ENCODE results near the gene PKHD1.
"Not testable (repeated sequence)": the region's sequence is repeated elsewhere in the genome, so short reads cannot be mapped to it uniquely, and the experiment has no call there.

PKHD1 gene

DNA sequence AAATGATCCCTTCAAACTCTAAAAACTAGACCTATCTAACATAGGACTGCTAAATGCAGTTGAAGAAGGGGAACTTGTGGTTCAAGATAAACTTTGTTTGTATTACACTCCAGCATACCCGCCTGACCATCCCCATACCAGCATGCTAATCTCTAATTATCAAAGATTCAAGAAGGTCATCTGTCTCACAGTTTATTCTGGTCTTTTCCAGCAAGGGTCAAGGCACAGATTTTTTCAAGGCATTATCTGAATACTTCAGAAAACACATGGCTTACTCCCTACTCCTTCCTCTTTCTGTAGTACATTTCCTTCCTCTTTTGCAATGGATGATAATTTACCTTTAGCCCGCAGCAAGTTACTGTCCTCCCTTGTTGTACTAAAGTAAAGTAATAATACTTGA lies 174.1 kb downstream of the PKHD1 start:
- no peak for DNase-seq

DNA sequence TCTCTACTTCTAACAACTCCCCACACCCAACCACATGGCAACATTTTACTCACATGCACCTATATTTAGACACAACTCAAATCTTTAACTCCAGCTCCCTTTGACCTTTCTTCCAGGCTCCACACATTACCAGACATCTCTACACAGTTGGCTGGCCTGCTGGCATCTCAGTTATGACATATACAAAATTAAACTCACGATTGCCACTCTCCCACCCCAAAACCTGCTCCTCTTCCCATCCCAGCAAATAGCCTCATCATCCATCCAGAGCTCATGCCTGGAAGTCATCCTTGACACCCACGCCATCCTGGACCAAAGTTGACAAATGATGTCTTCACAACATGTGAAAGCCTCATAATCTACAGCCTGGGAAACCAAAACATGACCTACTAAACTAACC lies 176.6 kb downstream of the PKHD1 start:
- DNase-seq, result no peak

DNA sequence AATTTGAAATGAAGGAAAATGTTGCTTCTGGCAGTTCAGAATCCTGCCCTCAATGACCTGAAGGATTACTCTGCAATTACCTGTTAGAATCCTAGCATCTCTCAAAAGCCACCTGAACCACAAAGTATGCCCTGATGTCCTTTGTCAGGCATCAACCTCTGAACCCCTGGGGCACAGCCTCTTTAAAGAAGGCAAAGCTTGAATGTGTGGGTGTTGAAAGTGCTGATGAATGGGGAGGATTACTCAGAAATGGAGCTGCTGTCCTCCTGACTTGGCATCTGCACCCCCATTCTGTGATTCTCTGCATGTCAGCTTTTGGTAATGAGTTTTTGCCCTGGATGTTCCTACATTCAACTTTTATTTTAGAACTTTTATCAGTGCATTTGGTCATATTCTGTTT lies 179.2 kb downstream of the PKHD1 start:
- DNase-seq, result no peak

DNA sequence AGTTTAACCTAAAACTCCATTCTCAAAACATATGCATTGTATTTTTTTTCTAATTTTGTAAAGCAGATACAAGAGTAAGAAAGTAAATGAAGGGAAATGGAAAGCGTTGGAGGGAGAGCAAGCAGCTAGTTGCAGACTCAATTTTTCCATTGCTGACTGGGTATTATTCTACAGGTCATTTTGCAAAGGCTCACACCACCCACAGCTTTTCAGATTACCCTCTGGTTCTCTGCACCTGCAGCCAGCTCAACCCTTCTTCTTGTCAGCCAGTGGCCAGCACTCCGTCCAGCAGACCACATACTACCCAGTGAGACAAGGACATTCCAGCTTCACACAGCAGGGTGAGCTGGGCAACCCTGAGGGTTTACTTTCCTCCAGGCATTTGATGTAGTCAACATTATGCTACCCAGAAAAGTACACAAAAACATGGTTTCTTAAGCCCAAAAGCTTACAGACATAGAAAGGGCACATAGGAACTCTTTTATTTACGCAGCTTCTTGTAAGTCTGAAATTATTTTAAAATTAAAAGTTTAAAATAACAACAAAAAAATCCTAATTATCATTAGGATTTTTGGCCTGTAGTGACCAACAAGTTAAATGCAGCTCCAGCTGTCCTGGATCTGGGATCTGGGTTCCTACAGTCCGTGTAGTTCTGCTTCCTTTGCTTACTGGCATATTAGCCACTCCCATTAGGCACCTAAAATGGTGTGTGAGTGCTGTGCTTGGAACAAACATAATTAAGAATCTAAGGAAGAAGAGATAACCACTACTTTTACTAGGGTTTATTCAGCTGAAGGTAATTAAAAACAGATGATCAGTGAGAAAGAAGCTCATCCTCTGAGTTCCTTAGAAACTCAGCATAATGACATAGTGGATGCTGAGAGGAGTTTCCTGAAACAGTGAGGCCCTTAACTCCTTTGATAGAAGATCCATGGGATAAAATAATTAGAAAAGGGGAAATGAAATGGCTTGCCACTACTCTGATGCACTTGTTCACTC lies 185.3 kb downstream of the PKHD1 start:
- no peak for DNase-seq

DNA sequence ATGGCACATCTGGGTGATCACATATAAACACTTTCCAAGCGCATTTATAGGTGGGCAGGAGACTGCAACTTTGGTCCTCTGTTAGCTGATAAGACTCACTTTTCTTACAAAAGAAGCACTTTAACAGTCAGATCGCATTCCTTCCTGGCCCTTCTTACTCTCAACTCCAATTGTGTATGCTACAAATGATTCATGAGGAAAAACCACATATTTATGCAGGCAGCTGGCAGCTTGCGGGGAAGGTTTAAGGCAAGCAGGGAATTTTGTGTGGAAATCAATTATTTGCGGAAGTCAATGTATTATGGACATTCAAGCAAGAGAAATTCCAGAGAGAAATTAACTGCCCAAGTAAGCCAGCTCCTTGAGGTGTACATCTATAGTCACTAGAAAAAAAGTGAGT lies 194.0 kb downstream of the PKHD1 start:
- no peak for DNase-seq

DNA sequence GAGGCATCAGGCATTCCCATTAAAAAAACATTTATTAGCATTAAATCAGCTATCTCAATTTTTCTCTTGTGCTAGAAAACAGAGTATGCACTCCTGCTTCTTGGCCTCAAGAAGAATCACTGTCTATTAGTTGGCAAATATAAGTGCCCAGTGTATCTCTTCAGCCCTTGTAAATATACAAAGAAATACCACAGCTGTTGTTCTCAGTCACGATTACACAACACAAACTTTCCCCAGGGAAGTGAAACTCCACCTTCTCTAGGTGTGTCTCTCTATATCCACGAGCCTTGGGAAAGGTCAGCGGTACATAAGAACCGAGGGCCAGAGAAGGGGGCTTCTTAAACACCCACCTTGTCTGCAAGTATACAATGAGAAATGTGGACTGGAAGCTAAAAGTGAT lies 194.7 kb downstream of the PKHD1 start:
- no peak for DNase-seq

DNA sequence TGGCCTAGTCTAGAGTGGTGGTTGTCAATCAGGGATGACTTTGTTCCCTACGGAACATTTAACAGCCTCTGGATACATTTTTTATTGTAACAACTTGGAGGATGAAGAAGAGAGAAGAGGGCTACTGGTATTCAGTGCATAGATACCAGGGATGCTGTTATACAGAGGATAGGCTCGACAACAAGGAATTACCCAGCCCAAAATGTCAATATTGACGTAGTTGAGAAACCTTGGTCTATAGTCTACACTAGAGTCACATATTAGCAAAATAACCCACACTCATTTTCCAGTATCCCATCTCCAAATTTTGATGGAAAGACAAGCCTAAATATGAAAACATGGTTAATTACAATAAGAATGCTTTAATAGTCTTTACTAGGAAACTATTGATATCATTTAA lies 195.1 kb downstream of the PKHD1 start:
- DNase-seq, result no peak

DNA sequence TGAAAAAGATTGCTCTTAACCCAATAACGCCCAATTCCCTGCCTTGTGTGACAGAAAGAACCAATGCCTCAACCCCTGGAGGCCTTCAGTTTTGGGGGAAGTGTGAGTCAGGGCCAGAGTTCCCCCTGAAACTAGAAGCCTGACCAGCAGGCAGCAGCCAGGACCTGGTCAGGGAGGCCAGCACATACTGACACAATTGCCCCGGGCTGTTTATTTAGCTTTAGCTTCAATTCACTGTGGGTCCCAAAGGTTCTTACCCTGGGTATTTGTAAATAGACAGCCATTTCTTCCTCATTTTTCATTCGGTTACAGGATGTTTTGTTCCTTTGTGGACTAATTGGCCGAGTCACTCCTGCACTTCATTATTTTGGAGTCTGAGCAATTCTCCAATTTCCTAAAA lies 195.6 kb downstream of the PKHD1 start:
- no peak for DNase-seq

DNA sequence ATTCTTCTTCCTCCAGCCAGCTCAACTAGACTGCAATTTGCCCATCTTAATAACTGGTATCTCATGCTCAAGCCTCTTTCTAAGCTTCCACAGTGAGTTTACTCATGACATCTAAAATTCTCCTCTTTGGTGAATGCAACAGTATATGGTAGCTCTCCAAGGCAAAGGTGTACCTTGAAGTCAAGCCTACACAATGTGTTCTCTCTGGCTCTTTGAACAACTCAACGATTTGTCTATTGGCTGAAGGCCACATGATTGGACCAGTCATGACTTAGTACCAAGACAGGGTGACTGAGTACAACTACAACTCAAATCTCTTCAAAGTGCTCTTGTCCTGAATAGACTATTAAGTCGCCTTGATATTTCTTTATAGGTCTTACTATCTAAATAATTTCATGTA lies 199.6 kb downstream of the PKHD1 start:
- DNase-seq, result no peak

DNA sequence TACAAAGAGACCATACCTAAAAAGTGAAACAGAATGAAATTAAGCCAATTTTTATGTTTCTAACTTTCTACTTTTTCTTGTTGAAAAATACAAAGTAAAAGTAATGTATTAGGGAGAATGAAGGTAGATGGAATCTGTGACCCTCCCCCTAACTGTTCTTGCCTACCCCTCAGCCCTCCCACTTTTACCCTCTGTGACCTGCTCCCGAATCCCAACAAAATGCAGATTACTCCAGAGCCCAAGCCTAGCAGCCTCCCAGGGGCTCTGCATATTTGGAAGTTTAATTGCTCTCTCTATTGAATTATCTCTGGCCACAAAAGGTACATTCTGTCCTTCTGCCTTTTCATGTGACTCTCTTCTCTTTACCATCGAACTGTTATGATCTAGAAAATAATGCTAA lies 201.5 kb downstream of the PKHD1 start:
- no peak for DNase-seq

DNA sequence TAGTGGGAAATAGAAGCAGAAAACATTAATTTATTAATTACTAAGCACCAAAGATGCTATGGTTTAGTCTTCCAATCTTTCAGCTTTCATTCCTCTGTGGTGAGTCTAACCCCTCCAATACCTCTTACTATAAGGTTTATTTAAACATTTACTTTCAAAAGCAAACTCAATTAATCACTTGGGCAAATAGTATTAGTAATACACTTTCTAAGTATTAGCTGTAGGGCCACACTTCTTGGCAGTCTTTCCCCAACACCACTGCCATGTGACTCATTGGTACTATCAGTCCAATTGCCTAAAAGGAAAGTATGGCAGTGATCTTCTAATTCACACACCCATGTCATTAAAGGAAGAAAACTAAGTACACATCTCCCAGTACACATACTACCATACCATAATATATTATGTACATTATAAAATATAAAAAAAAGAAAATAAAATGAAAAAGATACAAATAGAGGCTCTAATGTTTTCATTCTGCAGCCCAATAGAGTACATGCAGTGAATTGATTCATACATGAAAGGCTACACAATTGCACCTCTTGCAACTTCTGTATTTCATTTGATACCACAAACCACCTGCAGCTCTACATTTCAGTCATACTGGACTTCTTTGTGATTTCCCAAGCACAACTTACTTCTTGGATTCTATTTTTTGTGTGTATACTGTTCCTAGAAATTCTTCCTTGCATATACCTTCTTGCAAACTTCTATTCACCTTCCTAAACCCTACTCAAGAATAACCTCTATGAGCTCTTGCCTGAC lies 218.6 kb downstream of the PKHD1 start:
- DNase-seq, result no peak

DNA sequence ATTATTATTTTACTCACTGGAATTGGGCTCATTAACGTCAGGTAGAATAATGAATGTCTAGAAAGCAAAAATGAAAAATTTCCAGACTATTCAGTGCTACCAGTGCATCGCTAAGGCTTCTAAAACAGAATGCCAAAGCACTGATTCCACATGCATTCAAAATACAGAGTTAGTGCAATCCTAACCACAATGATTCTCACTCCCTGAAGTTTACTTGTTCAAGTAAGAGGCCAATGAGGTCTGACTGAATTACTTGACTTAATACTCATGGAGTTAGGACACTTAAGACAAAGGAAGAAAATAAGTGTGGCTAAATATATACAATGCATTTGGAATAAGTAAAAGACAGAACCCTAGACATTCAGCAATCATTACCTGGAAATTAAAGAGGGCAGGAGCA lies 220.5 kb downstream of the PKHD1 start:
- DNase-seq, result no peak

DNA sequence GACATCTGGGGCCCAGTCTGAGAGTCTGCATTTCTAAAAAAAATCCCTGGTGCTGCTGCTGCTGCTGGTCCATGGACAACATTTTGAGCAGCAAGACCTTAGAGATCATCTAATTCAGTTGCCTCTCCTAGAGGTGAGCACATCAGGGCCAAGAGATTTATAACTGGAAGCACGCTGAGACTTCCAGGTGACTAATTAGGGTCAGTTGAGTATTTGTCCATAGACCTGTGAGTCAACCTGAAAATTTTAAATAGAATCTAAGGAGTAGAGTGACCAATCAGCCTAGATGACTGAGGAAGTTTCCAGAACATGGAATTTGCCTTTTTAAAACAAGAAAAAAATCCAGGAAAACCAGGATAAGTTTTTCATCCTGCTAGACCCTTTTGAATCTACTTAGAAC lies 221.4 kb downstream of the PKHD1 start:
- DNase-seq, result no peak

DNA sequence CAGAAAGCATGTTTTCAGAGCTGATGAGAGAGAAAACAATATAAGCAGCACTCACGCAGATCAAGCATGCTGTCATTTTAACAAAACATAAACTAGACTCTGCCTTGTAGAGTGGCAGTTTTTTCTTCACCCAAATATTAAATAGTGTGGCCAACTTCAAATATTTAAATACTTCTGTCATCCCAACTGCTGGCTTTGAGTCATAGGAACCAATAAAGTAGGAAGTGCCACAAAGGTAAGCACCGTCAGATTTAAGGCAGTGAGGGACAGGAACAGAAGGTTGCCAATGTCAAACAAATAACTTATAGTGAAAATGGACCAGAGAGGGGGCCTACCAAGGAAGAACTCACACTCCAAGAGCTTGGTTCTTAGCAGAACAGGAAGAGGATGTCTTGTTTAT lies 222.2 kb downstream of the PKHD1 start:
- DNase-seq, result no peak

DNA sequence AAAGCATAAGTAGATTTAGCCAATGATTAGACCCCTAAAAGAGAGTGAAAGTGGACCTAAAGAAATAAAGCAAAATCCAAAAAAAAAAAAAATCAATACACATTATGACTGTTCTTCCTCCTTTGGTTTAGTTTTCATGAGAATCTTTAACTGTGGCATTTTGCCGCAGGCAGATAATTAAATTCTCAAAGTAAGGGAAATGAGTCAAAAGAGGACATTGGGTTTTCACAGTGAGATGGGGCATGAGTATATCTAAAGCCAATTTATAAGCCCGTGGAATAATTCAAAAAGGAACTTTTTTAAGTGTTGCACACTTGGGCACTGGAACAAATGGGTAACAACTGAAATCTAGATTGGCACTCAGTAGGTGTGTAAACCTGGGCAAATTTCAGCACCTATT lies 230.3 kb downstream of the PKHD1 start:
- no peak for DNase-seq

DNA sequence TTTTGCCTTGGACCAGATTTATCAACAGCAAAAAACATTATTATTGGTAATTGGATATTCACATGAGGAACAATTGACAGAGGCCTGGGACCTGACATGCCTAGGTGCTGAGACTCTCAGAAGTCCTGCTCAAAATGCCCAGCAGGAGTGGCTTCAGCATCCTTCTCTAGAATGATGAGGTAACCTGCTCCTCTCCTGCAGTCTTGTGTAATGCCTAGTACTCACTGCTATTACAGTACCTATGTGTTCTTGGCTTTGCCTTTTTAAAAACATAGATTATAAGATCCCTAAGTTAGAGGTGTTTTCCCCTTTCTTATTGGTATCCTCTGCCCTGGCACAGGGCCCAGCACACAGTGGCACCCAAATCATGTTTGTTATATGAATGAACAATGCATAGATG lies 230.9 kb downstream of the PKHD1 start:
- no peak for DNase-seq

DNA sequence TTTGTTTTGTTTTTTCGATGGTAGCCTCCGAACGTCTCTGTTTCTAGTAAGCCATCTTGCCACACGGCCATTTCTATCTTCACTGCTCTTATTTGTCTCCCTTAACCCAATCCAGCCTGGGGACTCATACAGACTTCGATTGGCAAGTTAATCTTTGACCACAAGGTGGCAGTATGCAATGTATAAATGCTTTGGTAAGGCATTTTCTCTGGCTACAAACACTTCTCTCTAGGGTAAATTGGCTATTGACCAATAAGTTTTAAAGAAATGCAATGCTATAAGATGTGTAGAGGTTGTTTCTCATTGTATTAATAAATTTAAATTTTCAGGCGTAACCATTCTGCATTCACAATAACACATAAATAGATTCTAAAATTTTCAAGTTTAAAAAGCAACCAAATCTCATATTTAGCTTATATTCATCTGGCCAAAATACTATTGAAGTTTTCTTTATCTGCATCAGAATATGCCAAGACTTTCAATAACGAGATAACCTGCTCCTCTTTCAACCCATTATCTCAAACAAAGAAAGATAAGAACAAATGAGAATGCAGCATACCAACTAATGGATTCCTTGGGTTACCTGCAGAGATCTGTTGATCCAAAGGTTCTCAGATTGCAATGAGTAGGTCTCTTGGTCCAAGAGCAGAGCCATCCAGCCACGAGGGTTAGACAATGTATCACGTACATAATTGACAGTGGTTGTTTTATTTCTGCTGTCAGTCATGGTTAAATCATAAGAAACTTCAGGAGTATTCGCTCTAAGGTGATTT lies 231.9 kb downstream of the PKHD1 start:
- peak; percentile 1 for DNase-seq

DNA sequence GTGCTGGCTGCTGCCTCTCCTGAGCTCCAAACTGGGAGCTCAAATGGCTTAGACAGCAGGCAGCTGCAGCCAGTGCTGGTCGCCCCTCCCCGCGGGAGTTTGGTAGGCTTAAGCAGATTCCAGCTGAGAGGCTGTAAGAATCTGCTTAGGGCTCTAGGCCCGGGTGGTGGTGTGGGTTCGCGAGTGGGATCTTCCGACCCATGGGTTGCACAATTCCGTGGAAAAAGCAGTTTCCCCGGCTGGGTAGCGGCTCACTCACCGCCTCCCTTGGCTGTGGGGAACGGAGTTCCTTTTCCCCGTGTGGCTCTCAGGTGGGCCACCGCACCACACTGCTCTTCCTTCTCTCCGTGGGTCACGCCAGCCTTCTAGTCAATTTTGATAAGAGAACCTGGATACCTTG lies 232.5 kb downstream of the PKHD1 start:
- DNase-seq, result no peak

DNA sequence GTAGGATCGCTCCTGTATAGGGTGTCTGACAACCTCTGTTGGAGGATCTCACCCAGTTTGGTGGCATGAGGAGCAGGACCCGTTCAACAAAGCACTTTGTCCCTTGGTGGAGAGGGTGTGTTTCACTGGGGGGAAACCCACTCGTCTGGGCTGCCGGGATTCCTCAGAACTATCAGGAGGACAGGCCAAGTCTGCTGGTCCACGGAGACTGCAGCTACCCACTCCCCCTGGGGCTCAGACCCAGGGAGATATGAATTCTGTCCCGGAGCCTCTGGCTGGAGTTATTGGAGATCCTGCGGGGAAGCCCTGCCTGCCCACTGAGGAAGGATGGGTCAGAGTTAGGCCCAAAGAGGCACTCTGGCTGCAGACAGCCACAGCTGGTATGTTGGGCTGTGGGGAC lies 233.1 kb downstream of the PKHD1 start:
- DNase-seq, result no peak

DNA sequence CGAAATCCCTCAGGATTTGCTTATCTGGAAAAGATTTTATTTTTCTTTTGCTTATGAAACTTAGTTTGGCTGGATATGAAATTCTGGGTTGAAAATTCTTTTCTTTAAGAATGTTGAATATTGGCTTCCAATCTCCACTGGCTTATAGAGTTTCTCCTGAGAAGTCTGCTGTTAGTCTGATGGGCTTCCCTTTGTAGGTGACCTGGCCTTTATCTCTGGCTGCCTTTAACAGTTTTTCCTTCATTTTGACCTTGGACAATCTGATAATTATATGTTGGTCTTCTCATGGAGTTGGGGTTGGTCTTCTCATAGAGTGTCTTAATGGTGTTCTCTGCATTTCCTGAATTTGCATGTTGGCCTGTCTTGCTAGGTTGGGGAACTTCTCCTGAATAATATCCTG lies 234.3 kb downstream of the PKHD1 start:
- DNase-seq, result not testable (repeated sequence)

DNA sequence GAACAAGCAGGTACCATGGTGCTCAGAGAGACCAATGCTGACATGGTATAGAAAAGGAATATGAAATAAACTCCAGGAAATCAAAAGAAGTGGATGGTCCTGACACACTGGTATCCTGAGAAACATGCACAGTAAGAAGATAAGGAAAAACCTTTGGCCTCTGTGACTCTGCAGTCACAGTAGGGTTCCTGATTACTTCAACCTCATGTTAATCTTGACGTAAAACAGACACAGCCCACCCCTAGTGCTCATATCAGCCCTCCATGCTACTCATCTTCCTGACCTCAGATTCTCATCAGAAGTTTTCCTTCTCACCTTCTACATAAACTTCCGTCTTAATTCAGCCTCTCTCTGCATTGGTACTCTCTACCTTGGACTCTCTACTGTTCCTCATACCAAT lies 240.9 kb downstream of the PKHD1 start:
- no peak for DNase-seq

DNA sequence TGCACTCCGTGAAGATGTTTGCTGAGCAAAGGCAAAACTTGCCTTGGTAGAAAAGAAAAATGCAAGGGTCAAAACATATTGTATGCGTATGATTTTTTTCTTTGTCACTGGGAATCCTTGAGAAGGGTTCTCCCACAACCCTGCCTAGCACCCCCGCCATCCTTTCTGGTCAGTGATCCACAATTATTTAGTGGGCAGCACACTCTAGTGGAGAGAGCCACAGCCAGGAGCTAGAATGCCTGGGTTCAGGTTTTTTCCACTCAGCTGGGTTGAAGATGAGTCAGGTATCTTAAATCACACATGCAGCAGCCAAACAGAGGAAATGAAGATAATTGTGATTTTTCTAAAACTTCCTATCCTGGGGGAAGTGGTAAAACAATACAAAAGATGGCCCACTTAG lies 243.1 kb downstream of the PKHD1 start:
- no peak for DNase-seq

DNA sequence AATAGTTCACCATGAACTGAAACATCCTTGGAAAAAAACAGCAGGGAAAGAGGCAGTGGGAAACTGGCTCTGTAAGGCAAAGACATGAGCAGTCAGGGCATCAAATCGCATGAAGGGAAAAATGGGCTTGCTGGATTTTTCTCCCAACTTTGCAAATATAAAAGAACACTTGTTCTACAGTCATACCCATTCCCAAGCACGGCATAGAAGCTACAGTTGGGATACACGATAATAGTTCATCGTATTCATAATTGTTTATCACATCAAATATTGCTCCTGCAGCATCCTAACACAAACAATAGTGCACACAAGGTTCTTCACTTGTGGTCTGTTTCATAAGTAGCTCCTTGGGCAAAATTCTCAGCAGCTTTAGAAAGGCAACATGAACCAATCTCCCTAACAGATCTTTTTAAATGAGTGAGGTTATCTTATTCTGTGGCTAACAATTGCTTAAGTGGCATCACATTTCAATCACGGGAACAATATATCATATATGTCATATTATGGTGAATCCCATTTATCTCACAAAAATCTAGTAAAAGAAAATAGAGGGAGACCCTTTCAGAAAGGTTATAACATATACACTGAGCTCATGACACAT lies 243.9 kb downstream of the PKHD1 start:
- DNase-seq, result no peak
